ENCODE measurements around the gene IRAK1. TPM values are rescaled to one million over a fixed set of nuclear protein-coding genes. Genes with fewer than 3 reads are reported as not detected.

IRAK1 gene
- total and polyA plus RNA-seq, 10 of the 15 experiments (the other 5 are each of a cell fraction or from before 2014, with no cell fraction given), result 4.2 to 136 (median 39.5) TPM

GRCh38 chrX:153991013-153991580 is 28.6 kb downstream of the IRAK1 start:
- no peak for TF ChIP-seq MEF2A (IDR thresholded peaks at IDR 0.05; ENCODE audit: insufficient read depth, low read depth, low read length)
- TF ChIP-seq CTCF (IDR thresholded peaks at IDR 0.05 in 2 of 3, conservative IDR thresholded peaks at IDR 0.05 in 1 of 3; ENCODE audit: control insufficient read depth in 2 of 3, extremely low read depth in 1 of 3, insufficient read depth in 1 of 3, low read depth in 3 of 3, low read length in 3 of 3), result no peak
- no peak for TF ChIP-seq JUND (IDR thresholded peaks at IDR 0.05; ENCODE audit: low read depth, low read length)
- TF ChIP-seq REST (IDR thresholded peaks at IDR 0.05; ENCODE audit: low read depth, low read length), result no peak
- TF ChIP-seq CUX1 (IDR thresholded peaks at IDR 0.05; ENCODE audit: insufficient replicate concordance, low read depth, low read length), result no peak
- BruUV-seq (replicated peaks), result no TSS peak
- Histone ChIP-seq H3K9me3 (replicated peaks; ENCODE audit: control insufficient read depth, insufficient read depth, low read length) (no peaks in the 10 kb centered on the region; the same call in 2 of the 3 replicates), H3K27ac (ENCODE audit: control insufficient read depth, insufficient read depth) (no peak overlapping the region), H3K4me1 (ENCODE audit: control insufficient read depth, insufficient read depth, low read length) (no peaks in the 10 kb centered on the region), H3K36me3 (ENCODE audit: control insufficient read depth in 2 of 2, insufficient read depth in 2 of 2, low read length in 1 of 2) (no peaks in the 10 kb centered on the region), H3K27me3 (replicated peaks in 1 of 2; ENCODE audit: control insufficient read depth in 2 of 2, insufficient read depth in 2 of 2, low read length in 1 of 2) (no peaks in the 10 kb centered on the region), H3K4me2 (ENCODE audit: control insufficient read depth, insufficient read depth) (no peak overlapping the region), H2AFZ (ENCODE audit: control insufficient read depth, low read depth, low read length) (no peak overlapping the region), H3K79me2 (ENCODE audit: control insufficient read depth, insufficient read depth, low read length) (no peaks in the 10 kb centered on the region), H3K9ac (ENCODE audit: control insufficient read depth, insufficient read depth, low read length) (no peak overlapping the region), H3K4me3 (no peak overlapping the region), H4K20me1 (ENCODE audit: control insufficient read depth, insufficient read depth) (no peaks in the 10 kb centered on the region)
- POLR2A ChIA-PET, result interaction anchor here (0.6 kb wide), 1 partner anchor 8 kb away, joined by 3 read pairs; no protein-coding TSS in a partner anchor
- SMC1A ChIA-PET (ENCODE audit: uncharacterized antibody, unreplicated experiment), result no interaction called here
- 100% methylated on average over 3 of the region's 3 CpGs for WGBS (ENCODE audit: insufficient coverage, insufficient replicate concordance, low lambda C conversion rate, missing lambda C conversion rate)
- no peak for ATAC-seq
- CTCF ChIA-PET, result no interaction called here
- in situ Hi-C loops (cut with MboI), result no loop called here
- intact Hi-C loops (cut with micrococcal nuclease; ENCODE audit: unreplicated experiment), result no loop called here
- no peak for DNase-seq (ENCODE audit: low read depth, low spot score)
- FAIRE-seq, result no peak
- RAD21 ChIA-PET (ENCODE audit: unreplicated experiment), result no interaction called here
